HG03575 (cell line): Measurements from ENCODE around the gene NPAS1.
"Not testable (repeated sequence)": the region's sequence is repeated elsewhere in the genome, so short reads cannot be mapped to it uniquely, and the experiment has no call there.

Experiments used
- ATAC-seq: cut with Tn5 transposase; IDR thresholded peaks from one replicate; pipeline ENCODE4 v1.9.1; 2021; ENCODE audit not compliant: unreplicated experiment, insufficient number of reproducible peaks, low FRiP score; ENCODE audit errors: extremely low read depth

Gene NPAS1

DNA sequence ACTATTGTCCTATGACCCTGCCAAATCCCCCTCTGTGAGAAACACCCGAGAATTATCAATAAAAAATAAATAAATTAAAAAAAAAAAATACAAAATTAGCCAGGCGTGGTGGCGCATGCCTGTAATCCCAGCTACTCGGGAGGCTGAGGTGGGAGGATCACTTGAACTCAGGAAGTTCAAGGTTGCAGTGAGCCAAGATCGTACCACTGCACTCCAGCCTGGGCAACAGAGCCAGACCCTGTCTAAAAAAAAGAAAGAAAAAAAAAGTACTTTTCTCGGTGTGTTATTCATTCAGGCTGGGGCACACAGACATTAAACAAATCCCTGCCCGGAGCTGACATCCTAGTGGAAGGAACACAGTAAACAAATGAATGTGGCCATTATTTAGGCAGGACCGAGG is 9.1 kb upstream of the NPAS1 start:
- ATAC-seq = not testable (repeated sequence)

GRCh38 chr19:47012617-47013016 is 7.0 kb upstream of the NPAS1 start:
- no peak for ATAC-seq

DNA sequence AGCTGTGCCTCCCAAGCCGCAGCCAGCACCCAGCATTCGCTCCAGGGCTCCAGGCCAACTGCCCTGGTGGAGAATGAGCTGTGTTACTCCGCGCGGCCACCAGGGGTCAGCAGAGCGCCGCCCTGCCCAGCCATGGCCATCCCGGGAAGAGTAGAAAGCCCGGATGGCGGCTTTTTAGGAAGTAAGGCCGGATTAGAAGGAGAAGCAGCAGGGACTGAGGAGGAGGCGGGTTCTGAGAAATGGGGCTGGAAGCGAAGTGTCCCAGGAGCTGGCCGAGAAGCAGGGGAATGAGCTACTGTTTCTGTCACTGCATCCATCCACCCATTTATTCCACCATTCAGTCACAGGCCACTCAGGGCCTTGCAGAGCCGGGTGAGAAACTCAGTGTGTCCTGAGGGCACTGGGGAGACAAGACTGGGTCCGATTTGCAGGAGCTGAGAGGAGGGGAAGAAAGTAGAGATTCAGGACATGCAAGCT is 6.6 kb upstream of the NPAS1 start:
- no peak for ATAC-seq

GRCh38 chr19:47018923-47019322 is 714 bp upstream of the NPAS1 start:
- ATAC-seq = no peak

- ATAC-seq = no peak
These were observed 632 bp downstream of the NPAS1 start for GRCh38 chr19:47020132-47020805.

GRCh38 chr19:47020992-47021496 is 1.4 kb downstream of the NPAS1 start:
- no peak for ATAC-seq

DNA sequence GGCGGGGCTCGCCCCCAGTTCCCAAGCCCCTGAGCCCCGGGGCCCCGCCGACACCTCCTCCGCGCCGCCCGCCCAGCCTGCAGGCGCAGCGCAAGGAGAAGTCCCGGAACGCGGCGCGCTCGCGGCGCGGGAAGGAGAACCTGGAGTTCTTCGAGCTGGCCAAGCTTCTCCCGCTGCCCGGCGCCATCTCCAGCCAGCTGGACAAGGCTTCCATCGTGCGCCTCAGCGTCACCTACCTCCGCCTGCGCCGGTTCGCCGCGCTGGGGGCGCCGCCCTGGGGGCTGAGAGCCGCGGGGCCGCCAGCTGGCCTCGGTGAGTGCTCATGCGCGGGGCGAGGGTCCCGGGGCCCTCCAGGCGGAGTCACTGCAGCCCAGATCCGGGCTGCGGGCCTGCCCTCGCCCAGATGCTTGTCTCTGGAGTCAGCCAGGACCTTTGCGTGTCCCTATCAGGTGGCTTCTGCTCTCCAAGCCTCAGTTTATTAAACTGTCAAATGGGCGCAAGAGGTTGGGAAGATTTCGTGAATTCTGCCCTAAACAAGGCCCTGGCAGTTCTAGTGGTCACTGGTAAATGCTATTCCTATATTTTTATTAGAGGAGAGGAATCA is 2.0 kb downstream of the NPAS1 start:
- no peak for ATAC-seq

DNA sequence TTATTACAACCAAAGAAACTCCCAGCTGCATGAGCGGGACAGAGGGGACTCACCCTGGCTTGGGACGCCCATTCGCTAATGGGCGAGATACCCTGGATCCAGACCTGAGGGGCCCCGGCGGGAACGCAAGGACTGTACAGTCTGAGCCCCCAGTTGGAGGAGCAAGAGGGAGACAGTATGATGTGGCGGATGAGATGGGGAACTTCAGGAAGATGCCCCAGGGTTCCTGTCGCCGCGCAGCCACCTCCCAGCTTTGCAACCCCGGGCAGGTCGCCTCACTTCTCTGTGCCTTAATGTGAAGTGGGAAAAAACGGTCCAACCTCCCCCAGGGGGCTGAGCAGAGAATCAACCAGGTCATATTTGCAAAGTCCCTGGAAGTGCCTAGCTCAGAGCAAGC is 2.5 kb downstream of the NPAS1 start:
- no peak for ATAC-seq

DNA sequence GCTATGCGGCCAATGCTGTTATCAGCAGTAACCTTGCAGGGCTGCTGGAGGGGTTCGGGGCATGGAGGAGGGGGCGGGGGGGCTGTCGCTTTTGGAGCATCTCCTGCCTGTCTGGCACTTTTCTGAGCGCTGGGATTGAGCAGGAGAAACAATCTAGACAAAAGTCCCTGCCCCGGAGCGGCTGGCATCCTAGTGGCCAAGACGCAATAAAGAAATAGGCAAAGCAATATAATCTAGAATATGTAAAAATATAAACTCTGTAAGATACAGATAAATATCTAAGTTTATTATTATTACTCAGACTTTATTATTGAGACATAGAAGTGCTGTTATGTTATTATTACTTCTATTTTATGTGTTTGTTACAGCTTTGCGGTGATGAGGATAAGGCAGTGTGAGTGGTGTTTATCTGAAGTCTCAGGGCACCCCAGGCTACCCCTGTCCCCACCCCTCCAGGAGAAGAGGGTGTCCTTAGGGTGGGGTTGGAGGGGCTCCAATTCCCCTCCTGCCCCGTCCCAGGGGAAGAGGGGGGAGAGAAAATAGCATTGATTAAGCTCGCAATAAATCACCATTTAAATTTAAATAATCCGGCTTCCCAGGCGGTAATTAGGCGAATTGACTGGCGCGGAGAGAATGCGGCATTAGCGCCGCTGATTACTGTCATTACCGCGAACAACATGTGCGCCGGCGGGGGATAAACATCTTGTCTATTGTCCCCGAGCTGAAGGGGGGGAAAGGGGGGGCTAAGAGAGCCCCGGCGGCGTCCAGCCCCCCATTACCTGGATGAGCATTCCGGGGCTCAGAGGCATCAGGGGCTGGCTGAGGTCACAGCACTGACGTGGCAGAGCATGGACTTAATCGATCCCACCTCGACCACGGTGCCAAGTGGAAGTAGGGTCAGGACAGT is 3.2 kb downstream of the NPAS1 start:
- no peak for ATAC-seq

DNA sequence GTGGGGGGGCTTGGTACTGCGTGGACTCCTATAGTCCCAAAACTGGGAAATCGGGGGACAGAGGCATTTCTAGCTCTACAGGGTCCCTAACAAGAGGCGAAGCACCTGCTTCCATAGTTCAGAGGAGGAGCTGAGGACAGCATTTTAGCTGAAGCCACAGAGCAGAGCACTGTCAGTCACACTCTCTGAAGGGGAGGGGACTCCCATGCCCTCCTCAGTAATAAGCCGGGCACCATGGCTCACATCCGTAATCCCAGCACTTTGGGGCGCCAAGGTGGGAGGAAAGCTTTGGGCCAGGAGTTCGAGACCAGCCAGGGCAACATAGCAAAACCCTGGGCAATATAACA is 3.8 kb downstream of the NPAS1 start:
- no peak for ATAC-seq

GRCh38 chr19:47024502-47024901 is 4.9 kb downstream of the NPAS1 start:
- no peak for ATAC-seq

- no peak for ATAC-seq
These were observed 6.5 kb downstream of the NPAS1 start for GRCh38 chr19:47026156-47026555.

- no peak for ATAC-seq
These were observed 7.3 kb downstream of the NPAS1 start for GRCh38 chr19:47026889-47027288.

- no peak for ATAC-seq
These were observed 8.0 kb downstream of the NPAS1 start for GRCh38 chr19:47027586-47028088.

DNA sequence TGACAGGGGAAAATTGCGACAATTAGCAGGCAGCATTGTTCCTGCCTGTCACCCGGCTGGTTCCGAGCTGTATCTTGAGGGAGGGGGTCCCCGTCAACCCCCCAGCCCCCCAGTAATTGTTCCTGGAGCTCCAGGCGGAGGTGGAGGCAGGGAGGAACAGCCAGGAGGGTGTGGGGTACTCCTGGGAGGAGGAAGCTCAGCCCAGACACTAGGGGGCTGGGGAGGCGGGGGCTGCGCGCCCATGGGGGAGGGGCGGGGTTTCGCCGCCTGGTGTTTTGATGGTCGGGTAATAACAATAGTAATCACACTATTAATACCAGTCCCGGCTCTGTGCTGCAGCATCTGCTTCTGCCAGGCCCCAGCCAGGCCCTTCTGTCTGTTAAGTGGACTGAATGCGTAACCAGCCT is 8.6 kb downstream of the NPAS1 start:
- ATAC-seq = no peak

DNA sequence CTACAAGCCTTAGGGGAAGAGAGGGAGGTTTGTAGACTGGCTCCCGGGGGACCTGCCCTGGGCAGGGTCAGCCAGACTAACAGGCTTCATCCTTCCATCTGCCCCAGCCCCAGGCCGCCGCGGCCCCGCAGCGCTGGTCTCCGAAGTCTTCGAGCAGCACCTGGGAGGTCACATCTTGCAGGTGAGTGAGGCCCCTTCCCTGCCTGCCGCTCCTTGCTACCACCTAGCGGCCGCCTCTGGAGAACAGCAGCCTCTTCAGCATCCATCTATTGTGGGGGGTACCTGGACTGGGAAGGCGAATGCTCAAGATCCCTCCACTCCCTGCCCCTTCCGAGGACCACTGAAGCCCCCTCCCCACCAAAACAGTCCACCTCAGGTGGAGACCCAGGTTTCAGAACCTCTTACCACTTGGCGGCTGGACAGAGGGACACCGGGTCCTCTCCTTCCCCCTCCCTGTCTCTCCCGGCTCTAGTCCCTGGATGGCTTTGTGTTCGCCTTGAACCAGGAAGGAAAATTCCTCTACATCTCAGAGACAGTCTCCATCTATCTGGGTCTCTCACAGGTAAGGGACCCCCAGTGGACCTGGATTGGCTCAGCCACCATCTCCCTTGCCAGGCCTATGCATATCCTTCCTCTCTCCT is 12.7 kb downstream of the NPAS1 start:
- no peak for ATAC-seq

GRCh38 chr19:47035127-47036096 is 15.8 kb downstream of the NPAS1 start:
- ATAC-seq = no peak

GRCh38 chr19:47036097-47036651 is 16.5 kb downstream of the NPAS1 start:
- no peak for ATAC-seq
